MM.1S (cell line): ENCODE measurements around the gene HSPA9.

ENCODE experiments used
- CTCF ChIP-seq: fragments of 300-600 bp; sonication (generic); IDR thresholded peaks from 2 replicates; pipeline ENCODE4 v1.5.1; 2016; ENCODE audit warnings: antibody characterized with exemption, low read length, mixed read lengths
- EZH2 ChIP-seq: fragments of 300-600 bp; sonication (generic); optimal IDR thresholded peaks from 2 replicates; pipeline ENCODE3; 2017; ENCODE audit warnings: low read depth, mild to moderate bottlenecking, antibody characterized with exemption, low read length, mixed read lengths
- EZH2phosphoT487 ChIP-seq: fragments of 300-600 bp; sonication (generic); IDR thresholded peaks from 2 replicates; pipeline ENCODE4 v1.6.1; 2018; ENCODE audit warnings: antibody characterized with exemption, low read length

DNA sequence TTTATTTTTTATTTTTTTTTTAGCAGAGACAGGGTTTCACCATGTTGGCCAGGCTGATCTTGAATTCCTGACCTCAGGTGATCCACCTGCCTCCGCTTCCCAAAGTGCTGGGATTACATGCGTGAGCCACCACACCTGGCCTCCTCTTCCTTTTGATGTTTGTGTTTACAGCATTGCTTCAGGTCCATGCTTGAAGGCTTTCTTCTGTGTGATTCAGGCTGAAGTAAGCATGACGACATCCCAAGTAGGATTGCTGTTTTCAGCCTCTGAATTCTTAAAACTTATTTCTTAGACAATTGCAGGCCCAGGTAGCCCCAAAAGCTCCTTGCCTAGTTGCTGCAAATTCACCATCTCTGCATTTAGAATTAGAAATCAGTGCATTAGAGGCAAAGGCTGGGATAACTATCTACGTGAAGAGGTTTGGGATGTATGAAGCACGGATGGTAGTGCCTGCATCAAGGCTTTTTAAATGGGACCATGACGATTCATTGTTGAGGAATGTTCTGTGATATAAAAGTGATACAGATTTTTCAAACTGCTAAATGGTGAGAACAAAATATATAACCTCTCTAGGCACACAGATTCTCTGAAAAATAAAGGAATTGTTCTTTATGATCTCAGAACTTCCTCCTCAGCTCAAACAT lies 29.2 kb downstream of the HSPA9 start:
- TF ChIP-seq CTCF = no peak
- TF ChIP-seq EZH2 = no peak
- no peak for TF ChIP-seq EZH2phosphoT487
